Heart left ventricle (tissue), 13 donors: ENCODE data around the gene FCHSD1.

ENCODE experiments used
- CTCF ChIP-seq, 12 donors: fragments of 200-600 bp; sonication (generic) in 4 of 12; IDR thresholded peaks; one replicate each; pipeline versions ENCODE4 v1.5.0 to v1.8.0; 2018 to 2022; ENCODE audit warnings: antibody characterized with exemption in 12 of 12, mild to moderate bottlenecking in 5 of 12
- POLR2A ChIP-seq, 2 donors: fragments of 450-650 bp; IDR thresholded peaks; one replicate each; pipeline ENCODE4 v1.6.1; 2017; ENCODE audit warnings: antibody characterized with exemption in 2 of 2, mild to moderate bottlenecking in 2 of 2, moderate library complexity in 2 of 2
- donor health status: ischemic (EF 13 %, LVEDD 7.1; RV severe dilation, severe dysfunction).
- donor health status: DM: no; HTN: yes; CAD: no.
- donor health status: DM: no; HTN: no; CAD: no.
- donor health status: ischemic (EF 25% LVEDD 6.9; RV normal size, moderate dysfunction).
- donor health status: ischemic (EF 25% LVEDD 5.7; RV mildly dilated, moderate dysfunction).
- donor health status: ischemic (EF 35%, LVEDD 5.7; RV mildly dilated, moderate dysfunction).
- donor health status: nonischemic (EF 11% LVEDD 7.7; RV severe dilation, severe dysfunction).
- donor health status: DM: yes; HTN: yes; CAD: no.
- donor health status: PGD.
- donor health status: ischemic (EF 29% LVEDD 5.4; RV normal size, mild dysfunction).
- donor health status: nonischemic (EF 23%, LVEDD 6.1; RV moderate dilation, normal function).

- TF ChIP-seq POLR2A (IDR thresholded peaks at IDR 0.05) = no peak
- TF ChIP-seq CTCF (IDR thresholded peaks at IDR 0.05) = no peak
These were observed 4.0 kb downstream of the FCHSD1 start for GRCh38 chr5:141647242-141647641.
